Fibroblast of lung (primary cell): ENCODE measurements around the gene GPR142. TPM values are rescaled to one million over a fixed set of nuclear protein-coding genes. Genes with fewer than 3 reads are reported as not detected.

Experiments used
- DNase-seq, 2 donors: peaks; one replicate each; pipeline versions ENCODE4 v3.0.0 to v3.0.0-alpha.2; 2010; ENCODE audit warnings: low read depth in 2 of 2
- H2AFZ ChIP-seq: 2 replicates; pipeline ENCODE4 v1.5.1; 2012; ENCODE audit warnings: low read length, control low read depth, inconsistent platforms
- H3K27ac ChIP-seq: 2 replicates; pipeline ENCODE4 v1.5.1; 2011; ENCODE audit warnings: low read length, control low read depth; ENCODE audit not compliant: insufficient read depth
- H3K27me3 ChIP-seq: 2 replicates; pipeline ENCODE4 v1.5.1; 2011; ENCODE audit warnings: mild to moderate bottlenecking, low read length; ENCODE audit not compliant: control insufficient read depth, insufficient read depth
- H3K36me3 ChIP-seq: 2 replicates; pipeline ENCODE4 v1.5.1; 2011; ENCODE audit warnings: low read length; ENCODE audit not compliant: control insufficient read depth, insufficient read depth
- H3K4me1 ChIP-seq: 2 replicates; pipeline ENCODE4 v1.5.1; 2011; ENCODE audit warnings: low read length; ENCODE audit not compliant: control insufficient read depth, insufficient read depth; ENCODE audit errors: extremely low read depth
- H3K4me2 ChIP-seq: 2 replicates; pipeline ENCODE4 v1.5.1; 2011; ENCODE audit warnings: low read length, control low read depth; ENCODE audit not compliant: insufficient read depth; ENCODE audit errors: extremely low read depth
- H3K4me3 ChIP-seq, 4 experiments: fragments of 200-600 bp in 1 of 4; sonication (generic) in 1 of 4; replicated peaks in 1 of 4; 2 replicates each; pipeline ENCODE4 v1.5.1; 2011 to 2016; ENCODE audit warnings: low read length in 4 of 4, low read depth in 3 of 4, mild to moderate bottlenecking in 3 of 4, control low read depth in 2 of 4, inconsistent platforms in 1 of 4, mixed read lengths in 1 of 4; ENCODE audit not compliant: insufficient read depth in 1 of 4; ENCODE audit errors: control extremely low read depth in 1 of 4
- H3K79me2 ChIP-seq: 2 replicates; pipeline ENCODE4 v1.5.1; 2012; ENCODE audit warnings: mild to moderate bottlenecking, low read length, inconsistent platforms; ENCODE audit not compliant: control insufficient read depth, insufficient read depth
- H3K9ac ChIP-seq: 2 replicates; pipeline ENCODE4 v1.5.1; 2011; ENCODE audit warnings: mild to moderate bottlenecking, low read length, control low read depth; ENCODE audit not compliant: insufficient read depth
- H3K9me3 ChIP-seq: 2 replicates; pipeline ENCODE4 v1.5.1; 2012; ENCODE audit warnings: low read depth, low read length; ENCODE audit not compliant: control insufficient read depth, insufficient read depth
- H4K20me1 ChIP-seq: 2 replicates; pipeline ENCODE4 v1.5.1; 2011; ENCODE audit warnings: low read length; ENCODE audit not compliant: control insufficient read depth, insufficient read depth; ENCODE audit errors: extremely low read depth
- CTCF ChIP-seq, 2 donors: IDR thresholded peaks in 1 of 2; conservative IDR thresholded peaks in 1 of 2; 1 replicate in 1 of 2; 2 replicates in 1 of 2; pipeline ENCODE4 v1.5.1; 2011 to 2012; ENCODE audit warnings: low read length in 2 of 2, control low read depth in 1 of 2, inconsistent platforms in 1 of 2, low read depth in 1 of 2, mild to moderate bottlenecking in 1 of 2
- EZH2 ChIP-seq: IDR thresholded peaks from 2 replicates; pipeline ENCODE4 v1.5.1; 2012; ENCODE audit warnings: low read length, control low read depth, mild to moderate bottlenecking; ENCODE audit errors: missing control alignments
- polyA plus RNA-seq, 2 donors: library from polyadenylated mRNA; depleted of rRNA in 1 of 2; stranded (reverse) in 1 of 2; unstranded in 1 of 2; fragments of >200 nt; gene quantifications; 2 replicates each; pipeline ENCODE4 v1.2.1, GENCODE V29; 2011 to 2012; ENCODE audit warnings: missing spikeins in 1 of 2
- total RNA-seq: library from RNA; depleted of rRNA; stranded (reverse); fragments of >200 nt; gene quantifications from 2 replicates; pipeline ENCODE4 v1.2.1, GENCODE V29; 2014

The GPR142 gene
- total and polyA plus RNA-seq, 2 donors (not counting 1 experiment from before 2014, with no cell fraction given) = not detected

GRCh38 chr17:74345433-74346241, 21.7 kb upstream of the GPR142 start:
- no peak overlapping the region for H3K9ac ChIP-seq
- H2AFZ ChIP-seq = no peak overlapping the region
- no peak overlapping the region for H3K4me3 ChIP-seq
- H3K27ac ChIP-seq = no peak overlapping the region
- no peaks in the 10 kb centered on the region for H4K20me1 ChIP-seq
- peak in 1 of 2 donors; percentile 17 for DNase-seq
- no peaks in the 10 kb centered on the region for H3K27me3 ChIP-seq
- no peaks in the 10 kb centered on the region for H3K79me2 ChIP-seq
- no peak overlapping the region for H3K4me2 ChIP-seq
- no peaks in the 10 kb centered on the region for H3K4me1 ChIP-seq
- no peaks in the 10 kb centered on the region for H3K36me3 ChIP-seq
- H3K9me3 ChIP-seq = no peaks in the 10 kb centered on the region
- TF ChIP-seq CTCF (conservative IDR thresholded peaks at IDR 0.05 in 1 of 2, IDR thresholded peaks at IDR 0.05 in 1 of 2; ENCODE audit: low read depth in 1 of 2, low read length in 2 of 2) (no peak), EZH2 (no peak)

GRCh38 chr17:74347646-74348045, 19.7 kb upstream of the GPR142 start:
- no peaks in the 10 kb centered on the region for H3K27me3 ChIP-seq
- no peak overlapping the region for H3K4me3 ChIP-seq
- no peaks in the 10 kb centered on the region for H3K36me3 ChIP-seq
- no peak overlapping the region for H3K4me2 ChIP-seq
- no peak overlapping the region for H3K27ac ChIP-seq
- H3K79me2 ChIP-seq = no peaks in the 10 kb centered on the region
- TF ChIP-seq CTCF (conservative IDR thresholded peaks at IDR 0.05 in 1 of 2, IDR thresholded peaks at IDR 0.05 in 1 of 2; ENCODE audit: low read depth in 1 of 2, low read length in 2 of 2) (no peak), EZH2 (no peak)
- H2AFZ ChIP-seq = no peak overlapping the region
- DNase-seq = no peak
- H4K20me1 ChIP-seq = no peaks in the 10 kb centered on the region
- H3K9me3 ChIP-seq = no peaks in the 10 kb centered on the region
- H3K9ac ChIP-seq = no peak overlapping the region
- H3K4me1 ChIP-seq = no peaks in the 10 kb centered on the region

GRCh38 chr17:74349120-74349519, 18.2 kb upstream of the GPR142 start:
- no peak overlapping the region for H3K4me2 ChIP-seq
- H3K4me3 ChIP-seq = no peak overlapping the region
- no peaks in the 10 kb centered on the region for H3K36me3 ChIP-seq
- H2AFZ ChIP-seq = no peak overlapping the region
- H3K79me2 ChIP-seq = no peaks in the 10 kb centered on the region
- H3K27ac ChIP-seq = no peak overlapping the region
- H3K9me3 ChIP-seq = no peaks in the 10 kb centered on the region
- no peaks in the 10 kb centered on the region for H3K4me1 ChIP-seq
- no peaks in the 10 kb centered on the region for H3K27me3 ChIP-seq
- no peak overlapping the region for H3K9ac ChIP-seq
- TF ChIP-seq EZH2 = no peak
- no peaks in the 10 kb centered on the region for H4K20me1 ChIP-seq
- no peak for DNase-seq
